ENCODE measurements around the gene TAX1BP3.

- TF ChIP-seq CTCF (IDR thresholded peaks at IDR 0.05): no peak
- TF ChIP-seq POLR2A (IDR thresholded peaks at IDR 0.05): no peak
Observed at GRCh38 chr17:3708366-3708765, 40.0 kb upstream of the TAX1BP3 start.

Measured in body of pancreas (tissue), 4 donors.